ENCODE data around the gene SPIN1.

- TF ChIP-seq, protein P1, sequence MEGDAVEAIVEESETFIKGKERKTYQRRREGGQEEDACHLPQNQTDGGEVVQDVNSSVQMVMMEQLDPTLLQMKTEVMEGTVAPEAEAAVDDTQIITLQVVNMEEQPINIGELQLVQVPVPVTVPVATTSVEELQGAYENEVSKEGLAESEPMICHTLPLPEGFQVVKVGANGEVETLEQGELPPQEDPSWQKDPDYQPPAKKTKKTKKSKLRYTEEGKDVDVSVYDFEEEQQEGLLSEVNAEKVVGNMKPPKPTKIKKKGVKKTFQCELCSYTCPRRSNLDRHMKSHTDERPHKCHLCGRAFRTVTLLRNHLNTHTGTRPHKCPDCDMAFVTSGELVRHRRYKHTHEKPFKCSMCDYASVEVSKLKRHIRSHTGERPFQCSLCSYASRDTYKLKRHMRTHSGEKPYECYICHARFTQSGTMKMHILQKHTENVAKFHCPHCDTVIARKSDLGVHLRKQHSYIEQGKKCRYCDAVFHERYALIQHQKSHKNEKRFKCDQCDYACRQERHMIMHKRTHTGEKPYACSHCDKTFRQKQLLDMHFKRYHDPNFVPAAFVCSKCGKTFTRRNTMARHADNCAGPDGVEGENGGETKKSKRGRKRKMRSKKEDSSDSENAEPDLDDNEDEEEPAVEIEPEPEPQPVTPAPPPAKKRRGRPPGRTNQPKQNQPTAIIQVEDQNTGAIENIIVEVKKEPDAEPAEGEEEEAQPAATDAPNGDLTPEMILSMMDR (conservative IDR thresholded peaks at IDR 0.05): no peak
- TF ChIP-seq ZFX (IDR thresholded peaks at IDR 0.05): no peak
Observed at GRCh38 chr9:88429595-88430430, 41.6 kb downstream of the SPIN1 start.

Data from C4-2B (cell line).